ENCODE measurements around the gene CA10. TPM values are rescaled to one million over a fixed set of nuclear protein-coding genes. Genes with fewer than 3 reads are reported as not detected.

CA10 gene
- total and polyA plus RNA-seq, 9 of the 15 experiments (the other 6 are each of a cell fraction or from before 2014, with no cell fraction given): not detected

DNA sequence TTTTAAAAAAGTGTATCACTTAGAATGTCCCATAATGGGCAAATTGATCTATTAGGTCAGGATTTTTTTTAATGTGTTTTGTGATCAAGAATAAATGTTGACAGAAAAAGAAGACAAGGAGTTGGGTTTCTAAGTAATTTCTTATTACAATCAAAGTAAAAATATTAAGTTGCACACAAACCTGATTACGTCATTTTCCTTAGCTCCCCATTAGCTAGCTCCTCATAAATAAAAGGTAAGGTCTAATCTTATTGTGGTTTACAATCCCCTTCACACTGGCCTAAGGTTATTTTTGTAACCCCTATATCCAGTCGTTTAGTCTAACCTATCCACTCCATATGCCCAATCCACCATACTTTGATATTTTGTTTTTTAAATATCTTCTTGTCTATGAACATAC lies 7.6 kb downstream of the CA10 start:
- no peak for DNase-seq (ENCODE audit: extremely low read depth in 1 of 4, low spot score in 3 of 4)
- Histone ChIP-seq H3K27ac (ENCODE audit: extremely low read depth, low read depth, low read length) (no peak overlapping the region), H3K79me2 (ENCODE audit: control insufficient read depth, insufficient read depth, low read length) (no peaks in the 10 kb centered on the region), H4K20me1 (replicated peaks; ENCODE audit: control insufficient read depth, insufficient read depth, low read length) (no peaks in the 10 kb centered on the region), H3K4me2 (ENCODE audit: insufficient read depth, low read length) (no peak overlapping the region), H3K9me1 (ENCODE audit: control insufficient read depth, insufficient read depth, low read length) (no peaks in the 10 kb centered on the region), H2AFZ (ENCODE audit: low read depth, low read length) (no peak overlapping the region), H3K9me3 (replicated peaks; ENCODE audit: control insufficient read depth, insufficient read depth, low read depth, low read length) (no peaks in the 10 kb centered on the region), H3K4me1 (replicated peaks in 1 of 2; ENCODE audit: control insufficient read depth in 2 of 2, insufficient read depth in 2 of 2, low read length in 2 of 2) (no peaks in the 10 kb centered on the region), H3K27me3 (ENCODE audit: control insufficient read depth in 2 of 2, insufficient read depth in 2 of 2, low read length in 2 of 2) (no peaks in the 10 kb centered on the region), H3K9ac (ENCODE audit: insufficient read depth in 1 of 2, low read depth in 2 of 2, low read length in 2 of 2) (no peak overlapping the region), H3K4me3 (no peak overlapping the region), H3K36me3 (ENCODE audit: control insufficient read depth, insufficient read depth, low read length) (no peaks in the 10 kb centered on the region)
- intact Hi-C loops (cut with micrococcal nuclease): no loop called here
- TF ChIP-seq ZNF347 (CRISPR knock-in tag; IDR thresholded peaks at IDR 0.05; ENCODE audit: low read depth): no peak
- 0 out of 2 replicates have a peak, but pooled peaks have one; percentile 14 for TF ChIP-seq ATF7 (IDR thresholded peaks at IDR 0.05)
- no peak for ATAC-seq
- 2% methylated on average over 2 of the region's 2 CpGs for WGBS (ENCODE audit: insufficient coverage, low coverage, missing lambda C conversion rate)
- BruUV-seq (replicated peaks): no TSS peak
- ChIA-PET CTCF (ENCODE audit: low intra/inter-chr PET ratio) (no interaction called here), POLR2A (no interaction called here)
- in situ Hi-C loops (cut with MboI): no loop called here
- FAIRE-seq: no peak

- Histone ChIP-seq H3K4me3 (no peak overlapping the region), H3K27ac (ENCODE audit: extremely low read depth, low read depth, low read length) (no peak overlapping the region), H4K20me1 (replicated peaks; ENCODE audit: control insufficient read depth, insufficient read depth, low read length) (no peaks in the 10 kb centered on the region), H3K9me3 (replicated peaks; ENCODE audit: control insufficient read depth, insufficient read depth, low read depth, low read length) (no peaks in the 10 kb centered on the region), H3K79me2 (ENCODE audit: control insufficient read depth, insufficient read depth, low read length) (no peaks in the 10 kb centered on the region), H3K9ac (ENCODE audit: insufficient read depth in 1 of 2, low read depth in 2 of 2, low read length in 2 of 2) (no peak overlapping the region), H3K4me2 (ENCODE audit: insufficient read depth, low read length) (no peak overlapping the region), H3K4me1 (replicated peaks in 1 of 2; ENCODE audit: control insufficient read depth in 2 of 2, insufficient read depth in 2 of 2, low read length in 2 of 2) (no peaks in the 10 kb centered on the region), H3K27me3 (ENCODE audit: control insufficient read depth in 2 of 2, insufficient read depth in 2 of 2, low read length in 2 of 2) (no peaks in the 10 kb centered on the region), H3K9me1 (ENCODE audit: control insufficient read depth, insufficient read depth, low read length) (no peaks in the 10 kb centered on the region), H3K36me3 (ENCODE audit: control insufficient read depth, insufficient read depth, low read length) (no peaks in the 10 kb centered on the region), H2AFZ (ENCODE audit: low read depth, low read length) (no peak overlapping the region)
- DNase-seq (ENCODE audit: extremely low read depth in 1 of 4, low spot score in 3 of 4) (no peak), ATAC-seq (no peak), FAIRE-seq (no peak)
- TF ChIP-seq, protein P1, sequence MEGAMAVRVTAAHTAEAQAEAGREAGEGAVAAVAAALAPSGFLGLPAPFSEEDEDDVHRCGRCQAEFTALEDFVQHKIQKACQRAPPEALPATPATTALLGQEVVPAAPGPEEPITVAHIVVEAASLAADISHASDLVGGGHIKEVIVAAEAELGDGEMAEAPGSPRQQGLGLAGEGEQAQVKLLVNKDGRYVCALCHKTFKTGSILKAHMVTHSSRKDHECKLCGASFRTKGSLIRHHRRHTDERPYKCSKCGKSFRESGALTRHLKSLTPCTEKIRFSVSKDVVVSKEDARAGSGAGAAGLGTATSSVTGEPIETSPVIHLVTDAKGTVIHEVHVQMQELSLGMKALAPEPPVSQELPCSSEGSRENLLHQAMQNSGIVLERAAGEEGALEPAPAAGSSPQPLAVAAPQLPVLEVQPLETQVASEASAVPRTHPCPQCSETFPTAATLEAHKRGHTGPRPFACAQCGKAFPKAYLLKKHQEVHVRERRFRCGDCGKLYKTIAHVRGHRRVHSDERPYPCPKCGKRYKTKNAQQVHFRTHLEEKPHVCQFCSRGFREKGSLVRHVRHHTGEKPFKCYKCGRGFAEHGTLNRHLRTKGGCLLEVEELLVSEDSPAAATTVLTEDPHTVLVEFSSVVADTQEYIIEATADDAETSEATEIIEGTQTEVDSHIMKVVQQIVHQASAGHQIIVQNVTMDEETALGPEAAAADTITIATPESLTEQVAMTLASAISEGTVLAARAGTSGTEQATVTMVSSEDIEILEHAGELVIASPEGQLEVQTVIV (CRISPR knock-in tag; IDR thresholded peaks at IDR 0.05; ENCODE audit: borderline replicate concordance): no peak
- TF ChIP-seq MED1 (CRISPR knock-in tag; IDR thresholded peaks at IDR 0.05; ENCODE audit: borderline replicate concordance): no peak
- no peak for TF ChIP-seq FOSL1 (tag; conservative IDR thresholded peaks at IDR 0.05)
- TF ChIP-seq ZNF695 (CRISPR knock-in tag; IDR thresholded peaks at IDR 0.05): no peak
- TF ChIP-seq SNRNP70 (optimal IDR thresholded peaks at IDR 0.05; ENCODE audit: low read depth, low read length): no peak
- no peak for TF ChIP-seq CHAMP1 (IDR thresholded peaks at IDR 0.05)
- no peak for TF ChIP-seq CTBP1 (IDR thresholded peaks at IDR 0.05; ENCODE audit: borderline replicate concordance)
- no peak for TF ChIP-seq NELFE (IDR thresholded peaks at IDR 0.05; ENCODE audit: insufficient read depth, insufficient read length)
- no peak for TF ChIP-seq TAF15 (IDR thresholded peaks at IDR 0.05; ENCODE audit: low read depth, low read length)
- no peak for TF ChIP-seq SUPT5H (IDR thresholded peaks at IDR 0.05)
- no peak for TF ChIP-seq HDAC6 (IDR thresholded peaks at IDR 0.05; ENCODE audit: low read depth, low read length)
- TF ChIP-seq ZNF12 (CRISPR knock-in tag; IDR thresholded peaks at IDR 0.05): no peak
- BruUV-seq (replicated peaks): no TSS peak
- ChIA-PET CTCF (ENCODE audit: low intra/inter-chr PET ratio) (no interaction called here), POLR2A (no interaction called here)
- in situ Hi-C loops (cut with MboI): no loop called here
- 0% methylated on average over 1 of the region's 1 CpG for WGBS (ENCODE audit: insufficient coverage, low coverage, missing lambda C conversion rate)
- intact Hi-C loops (cut with micrococcal nuclease): no loop called here
These were observed 8.9 kb downstream of the CA10 start for GRCh38 chr17:52149626-52150025.

All from K562 (cell line).